Mucosa of rectum (tissue), 2 donors: ENCODE measurements around the gene TLE6.

Experiments used
- H3K27ac ChIP-seq, 2 donors: one replicate each; pipeline ENCODE4 v1.7.0; 2013; ENCODE audit warnings: inconsistent platforms in 2 of 2, low read depth in 2 of 2, low read length in 2 of 2
- H3K27me3 ChIP-seq, 2 donors: one replicate each; pipeline ENCODE4 v1.7.0; 2013; ENCODE audit warnings: low read length in 2 of 2; ENCODE audit not compliant: control insufficient read depth in 2 of 2, insufficient read depth in 2 of 2
- H3K36me3 ChIP-seq, 2 donors: one replicate each; pipeline ENCODE4 v1.7.0; 2013; ENCODE audit warnings: low read length in 2 of 2; ENCODE audit not compliant: control insufficient read depth in 2 of 2, insufficient read depth in 2 of 2
- H3K4me1 ChIP-seq, 2 donors: one replicate each; pipeline ENCODE4 v1.7.0; 2013; ENCODE audit warnings: low read length in 2 of 2, mild to moderate bottlenecking in 1 of 2; ENCODE audit not compliant: control insufficient read depth in 2 of 2, insufficient read depth in 2 of 2
- H3K4me3 ChIP-seq, 2 donors: one replicate each; pipeline ENCODE4 v1.7.0; 2013; ENCODE audit warnings: low read length in 2 of 2
- H3K9ac ChIP-seq, 2 donors: one replicate each; pipeline ENCODE4 v1.7.0; 2013; ENCODE audit warnings: low read length in 2 of 2, low read depth in 1 of 2, mild to moderate bottlenecking in 1 of 2
- H3K9me3 ChIP-seq, 2 donors: one replicate each; pipeline ENCODE4 v1.7.0; 2013; ENCODE audit warnings: low read length in 2 of 2; ENCODE audit not compliant: control insufficient read depth in 2 of 2
- donor health status: healthy.
- donor health status: Normal muscosa, but diverticular disease.

The TLE6 gene

GRCh38 chr19:2973229-2973628 is 4.1 kb upstream of the TLE6 start:
- Histone ChIP-seq H3K9ac (no peak overlapping the region), H3K36me3 (no peaks in the 10 kb centered on the region), H3K27ac (no peak overlapping the region), H3K4me1 (peaks cover 11 to 34% of the 10 kb centered on the region in 2 donors), H3K27me3 (no peaks in the 10 kb centered on the region), H3K9me3 (no peaks in the 10 kb centered on the region), H3K4me3 (no peak overlapping the region)

- no peaks in the 10 kb centered on the region for H3K36me3 ChIP-seq
- no peaks in the 10 kb centered on the region for H3K27me3 ChIP-seq
- peak overlapping the region in 1 of 2 donors; percentile 37 for H3K27ac ChIP-seq
- H3K9ac ChIP-seq: no peak overlapping the region
- no peak overlapping the region for H3K4me3 ChIP-seq
- H3K4me1 ChIP-seq: peaks cover 11 to 29% of the 10 kb centered on the region in 2 donors
- no peaks in the 10 kb centered on the region for H3K9me3 ChIP-seq
Observed at GRCh38 chr19:2974342-2975041, 2.9 kb upstream of the TLE6 start.

- Histone ChIP-seq H3K27ac (no peak overlapping the region), H3K36me3 (no peaks in the 10 kb centered on the region), H3K4me3 (peak overlapping the region; percentile 63 to 85), H3K27me3 (no peaks in the 10 kb centered on the region), H3K4me1 (peaks cover 11 to 27% of the 10 kb centered on the region in 2 donors), H3K9ac (peak overlapping the region; percentile 49 to 68), H3K9me3 (no peaks in the 10 kb centered on the region)
Observed at GRCh38 chr19:2976609-2977000, 759 bp upstream of the TLE6 start.

- no peaks in the 10 kb centered on the region for H3K27me3 ChIP-seq
- no peaks in the 10 kb centered on the region for H3K9me3 ChIP-seq
- H3K27ac ChIP-seq: peak overlapping the region in 1 of 2 donors; percentile 16
- peaks cover 13 to 27% of the 10 kb centered on the region in 2 donors for H3K4me1 ChIP-seq
- H3K9ac ChIP-seq: no peak overlapping the region
- H3K4me3 ChIP-seq: peak overlapping the region in 1 of 2 donors; percentile 10
- no peaks in the 10 kb centered on the region for H3K36me3 ChIP-seq
Observed at GRCh38 chr19:2977746-2978138, 378 bp downstream of the TLE6 start.

GRCh38 chr19:2978166-2978767 is 903 bp downstream of the TLE6 start:
- H3K36me3 ChIP-seq: no peaks in the 10 kb centered on the region
- no peak overlapping the region for H3K9ac ChIP-seq
- H3K27ac ChIP-seq: no peak overlapping the region
- peaks cover 0 to 2% of the 10 kb centered on the region in 2 donors for H3K27me3 ChIP-seq
- peaks cover 18 to 28% of the 10 kb centered on the region in 2 donors for H3K4me1 ChIP-seq
- H3K4me3 ChIP-seq: no peak overlapping the region
- no peaks in the 10 kb centered on the region for H3K9me3 ChIP-seq

GRCh38 chr19:2978772-2979171 is 1.4 kb downstream of the TLE6 start:
- Histone ChIP-seq H3K4me1 (peaks cover 19 to 33% of the 10 kb centered on the region in 2 donors), H3K27ac (no peak overlapping the region), H3K36me3 (no peaks in the 10 kb centered on the region)

GRCh38 chr19:2981898-2982297 is 4.5 kb downstream of the TLE6 start:
- H3K9ac ChIP-seq: no peak overlapping the region
- no peak overlapping the region for H3K27ac ChIP-seq
- H3K36me3 ChIP-seq: no peaks in the 10 kb centered on the region
- no peaks in the 10 kb centered on the region for H3K9me3 ChIP-seq
- peaks cover 0 to 7% of the 10 kb centered on the region in 2 donors for H3K27me3 ChIP-seq
- peaks cover 12 to 18% of the 10 kb centered on the region in 2 donors for H3K4me1 ChIP-seq
- no peak overlapping the region for H3K4me3 ChIP-seq

More at GRCh38 chr19:2978772-2979171, 1.4 kb downstream of the TLE6 start:
- no peak overlapping the region for H3K9ac ChIP-seq
- no peaks in the 10 kb centered on the region for H3K9me3 ChIP-seq
- H3K4me3 ChIP-seq: no peak overlapping the region
- peaks cover 0 to 7% of the 10 kb centered on the region in 2 donors for H3K27me3 ChIP-seq

GRCh38 chr19:2982561-2982960 is 5.2 kb downstream of the TLE6 start:
- H3K4me1 ChIP-seq: peaks cover 9 to 16% of the 10 kb centered on the region in 2 donors
- H3K9ac ChIP-seq: no peak overlapping the region
- no peak overlapping the region for H3K27ac ChIP-seq
- peaks cover 0 to 7% of the 10 kb centered on the region in 2 donors for H3K27me3 ChIP-seq
- H3K9me3 ChIP-seq: no peaks in the 10 kb centered on the region
- no peaks in the 10 kb centered on the region for H3K36me3 ChIP-seq
- no peak overlapping the region for H3K4me3 ChIP-seq

GRCh38 chr19:2982983-2983350 is 5.6 kb downstream of the TLE6 start:
- peaks cover 8 to 12% of the 10 kb centered on the region in 2 donors for H3K4me1 ChIP-seq
- H3K9me3 ChIP-seq: no peaks in the 10 kb centered on the region
- peak overlapping the region; percentile 54 to 57 for H3K27ac ChIP-seq
- H3K36me3 ChIP-seq: no peaks in the 10 kb centered on the region
- H3K27me3 ChIP-seq: peaks cover 0 to 7% of the 10 kb centered on the region in 2 donors
- no peak overlapping the region for H3K9ac ChIP-seq
- no peak overlapping the region for H3K4me3 ChIP-seq

- H3K27ac ChIP-seq: peak overlapping the region; percentile 54 to 57
- H3K9ac ChIP-seq: peak overlapping the region in 1 of 2 donors; percentile 1
- H3K9me3 ChIP-seq: no peaks in the 10 kb centered on the region
- H3K36me3 ChIP-seq: no peaks in the 10 kb centered on the region
- H3K27me3 ChIP-seq: peaks cover 0 to 7% of the 10 kb centered on the region in 2 donors
- H3K4me1 ChIP-seq: peaks cover 8% of the 10 kb centered on the region in 2 donors
- H3K4me3 ChIP-seq: peak overlapping the region in 1 of 2 donors; percentile 41
Observed at GRCh38 chr19:2983351-2984214, 6.2 kb downstream of the TLE6 start.
